Parathyroid adenoma (tissue), 2 donors: ENCODE results near the gene METTL23.

Experiments
- H2AFZ ChIP-seq: fragments of 300-600 bp; sonication (generic); one replicate; pipeline ENCODE4 v1.7.0; 2017; ENCODE audit warnings: antibody characterized with exemption, mild to moderate bottlenecking
- H3K27ac ChIP-seq: fragments of 300-600 bp; sonication (generic); one replicate; pipeline ENCODE4 v1.7.0; 2017
- H3K27me3 ChIP-seq: fragments of 300-600 bp; sonication (generic); one replicate; pipeline ENCODE4 v1.7.0; 2017; ENCODE audit warnings: low read length; ENCODE audit not compliant: control insufficient read depth, insufficient read depth
- H3K36me3 ChIP-seq: fragments of 300-600 bp; sonication (generic); one replicate; pipeline ENCODE4 v1.7.0; 2017; ENCODE audit warnings: low read length; ENCODE audit not compliant: control insufficient read depth, insufficient read depth
- H3K4me1 ChIP-seq: fragments of 300-600 bp; sonication (generic); one replicate; pipeline ENCODE4 v1.7.0; 2017; ENCODE audit warnings: control low read depth
- H3K4me2 ChIP-seq: fragments of 300-600 bp; sonication (generic); one replicate; pipeline ENCODE4 v1.7.0; 2017; ENCODE audit warnings: low read length
- H3K4me3 ChIP-seq: fragments of 300-600 bp; sonication (generic); one replicate; pipeline ENCODE4 v1.7.0; 2017; ENCODE audit warnings: low read depth, low read length
- H3K79me2 ChIP-seq: fragments of 300-600 bp; sonication (generic); one replicate; pipeline ENCODE4 v1.7.0; 2017; ENCODE audit warnings: control low read depth
- H3K9ac ChIP-seq: fragments of 300-600 bp; sonication (generic); one replicate; pipeline ENCODE4 v1.7.0; 2017; ENCODE audit warnings: mild to moderate bottlenecking
- H3K9me3 ChIP-seq: fragments of 300-600 bp; sonication (generic); one replicate; pipeline ENCODE4 v1.7.0; 2017; ENCODE audit warnings: low read length; ENCODE audit not compliant: control insufficient read depth
- TF ChIP-seq, protein P1 (sequence below): fragments of 300-600 bp; sonication (generic); IDR thresholded peaks from one replicate; pipeline ENCODE4 v1.7.0; 2017; ENCODE audit warnings: antibody characterized with exemption, mild to moderate bottlenecking
- donor health status: primary hyperparathyroidism.

The METTL23 gene

DNA sequence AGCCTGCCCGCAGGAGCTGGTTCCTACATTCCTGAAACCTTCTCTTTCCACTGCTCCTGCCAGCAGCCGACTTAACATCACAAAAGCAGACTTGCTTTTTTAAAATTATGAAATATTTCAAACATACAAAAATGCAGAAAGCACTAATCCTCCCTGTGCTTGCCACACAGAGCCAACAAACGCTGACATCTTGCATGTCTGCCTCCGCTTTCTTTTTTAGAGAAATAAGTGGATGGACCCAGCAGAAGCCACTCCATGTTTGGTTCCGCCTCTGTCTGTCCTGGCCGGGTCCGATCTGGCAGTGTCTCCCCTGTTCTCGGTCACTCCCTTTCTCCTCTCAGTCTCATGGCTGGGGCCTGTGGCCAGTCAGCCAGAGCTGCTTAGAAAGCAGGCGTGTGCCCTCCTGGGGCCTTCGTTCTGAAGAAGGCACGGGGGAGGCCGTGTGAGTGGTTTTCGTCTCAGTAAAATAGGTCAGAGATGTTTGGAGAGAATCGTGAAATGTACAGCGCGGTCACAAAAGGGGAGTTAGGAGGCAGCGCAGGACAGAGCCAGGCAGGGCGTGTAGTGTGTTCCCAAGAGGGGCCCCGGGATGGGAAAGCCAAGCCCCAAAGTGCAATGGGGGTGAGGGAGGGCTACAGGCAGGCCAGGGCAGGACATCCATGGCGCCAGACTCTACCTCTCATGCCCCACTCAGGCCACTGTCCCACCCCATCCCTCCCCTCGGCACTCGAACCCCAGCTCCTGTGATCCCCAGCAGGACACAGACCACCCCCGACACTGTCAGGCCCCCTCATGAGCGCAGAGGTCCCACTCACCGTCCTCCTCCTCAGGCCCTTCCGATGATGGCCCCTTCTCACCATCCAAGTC, 39.1 kb upstream of the METTL23 start:
- Histone ChIP-seq H2AFZ (no peak overlapping the region), H3K79me2 (peaks cover 53% of the 10 kb centered on the region), H3K4me1 (peaks cover 11% of the 10 kb centered on the region), H3K4me2 (no peak overlapping the region), H3K9ac (no peak overlapping the region), H3K27me3 (no peaks in the 10 kb centered on the region), H3K9me3 (no peaks in the 10 kb centered on the region), H3K4me3 (no peak overlapping the region), H3K27ac (no peak overlapping the region), H3K36me3 (no peaks in the 10 kb centered on the region)
- TF ChIP-seq, protein P1, sequence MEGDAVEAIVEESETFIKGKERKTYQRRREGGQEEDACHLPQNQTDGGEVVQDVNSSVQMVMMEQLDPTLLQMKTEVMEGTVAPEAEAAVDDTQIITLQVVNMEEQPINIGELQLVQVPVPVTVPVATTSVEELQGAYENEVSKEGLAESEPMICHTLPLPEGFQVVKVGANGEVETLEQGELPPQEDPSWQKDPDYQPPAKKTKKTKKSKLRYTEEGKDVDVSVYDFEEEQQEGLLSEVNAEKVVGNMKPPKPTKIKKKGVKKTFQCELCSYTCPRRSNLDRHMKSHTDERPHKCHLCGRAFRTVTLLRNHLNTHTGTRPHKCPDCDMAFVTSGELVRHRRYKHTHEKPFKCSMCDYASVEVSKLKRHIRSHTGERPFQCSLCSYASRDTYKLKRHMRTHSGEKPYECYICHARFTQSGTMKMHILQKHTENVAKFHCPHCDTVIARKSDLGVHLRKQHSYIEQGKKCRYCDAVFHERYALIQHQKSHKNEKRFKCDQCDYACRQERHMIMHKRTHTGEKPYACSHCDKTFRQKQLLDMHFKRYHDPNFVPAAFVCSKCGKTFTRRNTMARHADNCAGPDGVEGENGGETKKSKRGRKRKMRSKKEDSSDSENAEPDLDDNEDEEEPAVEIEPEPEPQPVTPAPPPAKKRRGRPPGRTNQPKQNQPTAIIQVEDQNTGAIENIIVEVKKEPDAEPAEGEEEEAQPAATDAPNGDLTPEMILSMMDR: no peak

DNA sequence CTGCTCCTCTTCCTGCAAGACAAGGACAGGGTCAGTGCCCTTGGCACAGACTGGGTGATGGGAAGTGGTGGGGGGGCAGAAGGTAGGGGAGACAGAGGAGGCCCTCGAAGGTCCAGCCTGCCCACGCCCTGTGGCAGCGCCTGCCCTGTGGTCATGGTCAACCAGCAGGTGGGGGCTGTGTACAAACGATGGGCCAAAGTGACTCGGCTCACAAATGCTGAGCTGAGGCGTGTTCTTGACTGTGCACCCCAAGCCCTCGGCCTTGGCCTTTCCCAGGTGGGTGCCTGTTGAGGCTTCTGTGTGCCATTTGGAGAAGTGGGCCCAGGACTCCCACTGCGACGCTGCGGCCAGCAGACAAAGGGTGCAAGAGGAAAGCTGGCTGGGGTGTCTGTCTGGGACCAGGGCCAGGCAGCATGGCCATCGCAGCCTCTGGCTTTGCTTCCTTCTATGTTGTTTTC, 38.4 kb upstream of the METTL23 start:
- H3K4me2 ChIP-seq: peak overlapping the region; percentile 13
- no peak overlapping the region for H3K27ac ChIP-seq
- H3K36me3 ChIP-seq: no peaks in the 10 kb centered on the region
- H3K79me2 ChIP-seq: peaks cover 53% of the 10 kb centered on the region
- H3K9me3 ChIP-seq: no peaks in the 10 kb centered on the region
- H3K27me3 ChIP-seq: no peaks in the 10 kb centered on the region
- H2AFZ ChIP-seq: no peak overlapping the region
- TF ChIP-seq, protein P1: peak; percentile 25
- no peak overlapping the region for H3K9ac ChIP-seq
- no peak overlapping the region for H3K4me3 ChIP-seq
- H3K4me1 ChIP-seq: peaks cover 11% of the 10 kb centered on the region

DNA sequence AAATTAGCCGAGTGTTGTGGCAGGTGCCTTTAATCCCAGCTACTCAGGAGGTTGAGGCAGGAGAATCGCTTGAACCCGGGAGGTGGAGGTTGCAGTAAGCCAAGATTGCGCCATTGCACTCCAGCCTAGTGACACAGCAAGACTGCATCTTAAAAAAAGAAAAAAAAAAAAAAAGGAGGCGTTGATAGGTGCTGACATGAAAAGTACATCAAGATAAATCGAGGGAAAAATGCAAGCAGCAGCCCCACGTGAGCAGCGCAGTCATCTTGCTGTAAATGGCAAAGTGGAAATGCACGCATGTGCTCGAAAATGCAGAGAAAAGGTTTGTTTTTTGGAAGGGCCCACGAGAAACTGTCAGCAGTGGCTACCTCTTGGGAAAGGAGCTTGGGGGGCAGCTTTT, 36.8 kb upstream of the METTL23 start:
- no peak overlapping the region for H3K4me3 ChIP-seq
- H3K4me2 ChIP-seq: peak overlapping the region; percentile 58
- no peaks in the 10 kb centered on the region for H3K36me3 ChIP-seq
- TF ChIP-seq, protein P1: no peak
- no peaks in the 10 kb centered on the region for H3K27me3 ChIP-seq
- H3K4me1 ChIP-seq: peaks cover 15% of the 10 kb centered on the region
- peaks cover 49% of the 10 kb centered on the region for H3K79me2 ChIP-seq
- H3K9ac ChIP-seq: no peak overlapping the region
- peak overlapping the region; percentile 12 for H3K27ac ChIP-seq
- no peak overlapping the region for H2AFZ ChIP-seq
- no peaks in the 10 kb centered on the region for H3K9me3 ChIP-seq

DNA sequence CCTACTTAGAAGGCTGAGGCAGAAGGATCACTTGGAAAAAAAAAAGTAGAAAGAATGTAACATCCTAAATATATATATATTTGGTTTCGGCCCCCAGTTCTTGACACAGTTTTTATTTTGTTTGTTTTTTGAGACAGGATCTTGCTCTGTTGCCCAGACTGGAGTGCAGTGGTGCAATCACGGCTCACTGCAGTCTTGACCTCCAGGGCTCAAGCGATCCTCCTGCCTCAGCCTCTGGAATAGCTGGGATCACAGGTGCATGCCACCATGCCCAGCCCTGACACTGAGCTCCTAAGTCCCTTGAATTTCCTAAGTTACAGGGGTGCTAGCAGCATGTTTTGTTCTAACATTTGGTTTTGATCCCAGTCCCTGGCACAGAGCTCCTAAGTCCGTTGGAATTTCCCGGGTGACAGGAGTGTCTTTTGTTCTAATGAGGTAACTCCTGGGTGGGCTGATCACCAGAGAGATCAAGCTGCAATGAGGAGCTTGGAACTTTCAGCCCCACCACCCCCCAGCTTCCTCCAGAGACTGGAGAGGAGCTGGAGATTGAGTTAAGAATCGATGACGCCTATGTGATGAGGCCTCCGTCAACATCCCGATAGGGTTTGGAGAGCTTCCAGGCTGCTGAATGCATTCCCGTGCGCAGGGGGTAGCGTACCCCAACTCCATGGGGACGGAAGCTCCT, 35.9 kb upstream of the METTL23 start:
- no peak overlapping the region for H3K9ac ChIP-seq
- no peaks in the 10 kb centered on the region for H3K36me3 ChIP-seq
- H3K27ac ChIP-seq: no peak overlapping the region
- H3K79me2 ChIP-seq: peaks cover 45% of the 10 kb centered on the region
- no peak overlapping the region for H3K4me2 ChIP-seq
- TF ChIP-seq, protein P1: no peak
- H2AFZ ChIP-seq: no peak overlapping the region
- H3K4me1 ChIP-seq: peaks cover 20% of the 10 kb centered on the region
- no peaks in the 10 kb centered on the region for H3K9me3 ChIP-seq
- no peaks in the 10 kb centered on the region for H3K27me3 ChIP-seq
- no peak overlapping the region for H3K4me3 ChIP-seq
